ENCODE measurements around the gene FBLN7.

FBLN7 gene

GRCh38 chr2:112149866-112150435 is 11.8 kb downstream of the FBLN7 start:
- TF ChIP-seq TAF1 (IDR thresholded peaks at IDR 0.05; ENCODE audit: borderline replicate concordance, insufficient read depth, low read length) (no peak), SIN3A (IDR thresholded peaks at IDR 0.05; ENCODE audit: borderline replicate concordance, insufficient read depth, low read length) (no peak), POLR2AphosphoS5 (IDR thresholded peaks at IDR 0.05; ENCODE audit: low read depth, low read length) (no peak), FOXP2 (optimal IDR thresholded peaks at IDR 0.05; ENCODE audit: borderline replicate concordance, extremely low read depth, extremely low read length, insufficient read depth) (no peak)
- TF ChIP-seq, protein P1, sequence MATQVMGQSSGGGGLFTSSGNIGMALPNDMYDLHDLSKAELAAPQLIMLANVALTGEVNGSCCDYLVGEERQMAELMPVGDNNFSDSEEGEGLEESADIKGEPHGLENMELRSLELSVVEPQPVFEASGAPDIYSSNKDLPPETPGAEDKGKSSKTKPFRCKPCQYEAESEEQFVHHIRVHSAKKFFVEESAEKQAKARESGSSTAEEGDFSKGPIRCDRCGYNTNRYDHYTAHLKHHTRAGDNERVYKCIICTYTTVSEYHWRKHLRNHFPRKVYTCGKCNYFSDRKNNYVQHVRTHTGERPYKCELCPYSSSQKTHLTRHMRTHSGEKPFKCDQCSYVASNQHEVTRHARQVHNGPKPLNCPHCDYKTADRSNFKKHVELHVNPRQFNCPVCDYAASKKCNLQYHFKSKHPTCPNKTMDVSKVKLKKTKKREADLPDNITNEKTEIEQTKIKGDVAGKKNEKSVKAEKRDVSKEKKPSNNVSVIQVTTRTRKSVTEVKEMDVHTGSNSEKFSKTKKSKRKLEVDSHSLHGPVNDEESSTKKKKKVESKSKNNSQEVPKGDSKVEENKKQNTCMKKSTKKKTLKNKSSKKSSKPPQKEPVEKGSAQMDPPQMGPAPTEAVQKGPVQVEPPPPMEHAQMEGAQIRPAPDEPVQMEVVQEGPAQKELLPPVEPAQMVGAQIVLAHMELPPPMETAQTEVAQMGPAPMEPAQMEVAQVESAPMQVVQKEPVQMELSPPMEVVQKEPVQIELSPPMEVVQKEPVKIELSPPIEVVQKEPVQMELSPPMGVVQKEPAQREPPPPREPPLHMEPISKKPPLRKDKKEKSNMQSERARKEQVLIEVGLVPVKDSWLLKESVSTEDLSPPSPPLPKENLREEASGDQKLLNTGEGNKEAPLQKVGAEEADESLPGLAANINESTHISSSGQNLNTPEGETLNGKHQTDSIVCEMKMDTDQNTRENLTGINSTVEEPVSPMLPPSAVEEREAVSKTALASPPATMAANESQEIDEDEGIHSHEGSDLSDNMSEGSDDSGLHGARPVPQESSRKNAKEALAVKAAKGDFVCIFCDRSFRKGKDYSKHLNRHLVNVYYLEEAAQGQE (IDR thresholded peaks at IDR 0.05; ENCODE audit: insufficient read depth in 1 of 2, low read depth in 2 of 2, low read length in 2 of 2): no peak

DNA sequence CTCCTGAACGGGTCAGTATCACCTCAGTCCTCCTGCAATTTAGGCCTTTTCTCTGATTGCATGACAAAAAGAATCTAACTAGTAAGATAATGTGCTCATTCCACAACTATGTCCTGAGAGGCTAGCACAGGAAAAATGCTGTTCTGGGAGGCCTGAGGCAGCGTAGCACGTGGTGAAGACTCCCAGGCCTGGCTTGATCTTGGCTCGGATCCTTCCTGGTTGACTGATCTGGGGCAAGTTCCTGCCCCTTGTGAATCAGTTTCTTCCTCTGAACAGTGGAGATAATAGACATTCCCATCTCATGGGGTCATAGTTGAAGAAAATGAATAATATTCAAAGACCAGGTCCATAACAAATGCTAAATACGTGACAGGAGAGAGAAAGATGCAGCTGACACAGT is 12.3 kb downstream of the FBLN7 start:
- TF ChIP-seq TAF1 (IDR thresholded peaks at IDR 0.05; ENCODE audit: borderline replicate concordance, insufficient read depth, low read length): no peak
- TF ChIP-seq, protein P1 (IDR thresholded peaks at IDR 0.05; ENCODE audit: insufficient read depth in 1 of 2, low read depth in 2 of 2, low read length in 2 of 2): no peak
- TF ChIP-seq SIN3A (IDR thresholded peaks at IDR 0.05; ENCODE audit: borderline replicate concordance, insufficient read depth, low read length): no peak
- no peak for TF ChIP-seq FOXP2 (optimal IDR thresholded peaks at IDR 0.05; ENCODE audit: borderline replicate concordance, extremely low read depth, extremely low read length, insufficient read depth)
- no peak for TF ChIP-seq POLR2AphosphoS5 (IDR thresholded peaks at IDR 0.05; ENCODE audit: low read depth, low read length)

- TF ChIP-seq, protein P1 (IDR thresholded peaks at IDR 0.05; ENCODE audit: insufficient read depth in 1 of 2, low read depth in 2 of 2, low read length in 2 of 2): no peak
- TF ChIP-seq POLR2AphosphoS5 (IDR thresholded peaks at IDR 0.05; ENCODE audit: low read depth, low read length) (no peak), SIN3A (IDR thresholded peaks at IDR 0.05; ENCODE audit: borderline replicate concordance, insufficient read depth, low read length) (no peak), TAF1 (IDR thresholded peaks at IDR 0.05; ENCODE audit: borderline replicate concordance, insufficient read depth, low read length) (no peak), FOXP2 (optimal IDR thresholded peaks at IDR 0.05; ENCODE audit: borderline replicate concordance, extremely low read depth, extremely low read length, insufficient read depth) (no peak)
Observed at GRCh38 chr2:112150851-112151250, 12.7 kb downstream of the FBLN7 start.

DNA sequence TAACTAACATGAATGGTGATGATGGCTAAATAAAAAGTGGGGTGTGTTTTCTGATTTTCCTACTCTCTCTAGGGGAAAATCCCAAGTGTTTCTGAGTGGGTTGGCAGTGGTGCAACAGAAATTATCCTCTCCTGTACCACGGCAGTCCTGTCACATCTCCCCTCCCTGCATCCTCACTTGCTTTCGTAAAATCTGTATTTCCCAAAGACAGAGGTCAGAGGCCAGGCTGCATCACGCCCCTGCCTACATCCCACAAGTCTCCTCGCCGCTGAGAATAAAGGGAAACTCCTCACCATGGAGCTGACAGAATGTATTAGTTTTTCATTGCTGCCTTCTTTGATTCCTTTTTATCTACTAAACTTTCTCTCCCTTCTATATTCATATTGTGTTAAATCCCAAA is 13.1 kb downstream of the FBLN7 start:
- TF ChIP-seq TAF1 (IDR thresholded peaks at IDR 0.05; ENCODE audit: borderline replicate concordance, insufficient read depth, low read length): no peak
- no peak for TF ChIP-seq FOXP2 (optimal IDR thresholded peaks at IDR 0.05; ENCODE audit: borderline replicate concordance, extremely low read depth, extremely low read length, insufficient read depth)
- no peak for TF ChIP-seq SIN3A (IDR thresholded peaks at IDR 0.05; ENCODE audit: borderline replicate concordance, insufficient read depth, low read length)
- TF ChIP-seq, protein P1 (IDR thresholded peaks at IDR 0.05; ENCODE audit: insufficient read depth in 1 of 2, low read depth in 2 of 2, low read length in 2 of 2): no peak
- no peak for TF ChIP-seq POLR2AphosphoS5 (IDR thresholded peaks at IDR 0.05; ENCODE audit: low read depth, low read length)
